Cardiac fibroblast (primary cell): ENCODE measurements around the gene TIFAB.

Experiments used
- DNase-seq, 2 donors: peaks; one replicate each; pipeline versions ENCODE4 v3.0.0 to v3.0.0-alpha.2; 2010; ENCODE audit warnings: low read depth in 2 of 2
- H3K4me3 ChIP-seq, 2 donors: replicated peaks in 1 of 2; 1 replicate in 1 of 2; 2 replicates in 1 of 2; pipeline ENCODE4 v1.5.1; 2011; ENCODE audit warnings: low read depth in 2 of 2, low read length in 2 of 2, mild to moderate bottlenecking in 2 of 2, moderate library complexity in 1 of 2
- CTCF ChIP-seq: IDR thresholded peaks from one replicate; pipeline ENCODE4 v1.5.1; 2011; ENCODE audit warnings: low read depth, mild to moderate bottlenecking, low read length, inconsistent platforms

TIFAB gene

DNA sequence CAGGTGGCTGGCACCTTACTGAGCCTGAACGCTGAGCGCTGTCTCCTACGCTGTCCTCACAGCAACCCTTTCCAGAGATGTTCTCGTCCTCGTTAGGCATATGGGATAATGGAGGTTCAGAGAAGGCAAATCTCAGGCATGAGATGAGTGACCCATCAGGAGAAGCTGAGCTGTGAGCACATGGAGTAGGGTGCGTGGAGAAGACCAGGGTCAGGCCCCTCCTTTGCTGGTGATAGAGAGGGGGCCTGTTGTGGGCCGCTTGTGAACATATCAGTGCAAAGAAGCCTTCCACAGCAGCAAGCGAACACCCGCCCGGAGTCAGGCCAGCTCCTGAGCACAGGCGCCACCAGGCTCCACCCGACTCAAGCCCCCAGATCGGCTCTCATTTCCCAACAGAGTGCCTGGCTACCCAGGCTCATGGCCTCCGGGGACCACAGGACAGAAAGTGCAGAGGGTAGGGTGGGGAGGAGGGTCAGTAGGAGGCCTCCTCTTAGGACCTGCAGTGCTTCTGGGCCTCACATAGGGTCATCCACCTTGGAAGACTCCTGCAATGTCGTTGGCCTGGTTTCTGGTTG lies 15.0 kb upstream of the TIFAB start:
- no peak for TF ChIP-seq CTCF
- no peak for DNase-seq
- no peak overlapping the region for H3K4me3 ChIP-seq

DNA sequence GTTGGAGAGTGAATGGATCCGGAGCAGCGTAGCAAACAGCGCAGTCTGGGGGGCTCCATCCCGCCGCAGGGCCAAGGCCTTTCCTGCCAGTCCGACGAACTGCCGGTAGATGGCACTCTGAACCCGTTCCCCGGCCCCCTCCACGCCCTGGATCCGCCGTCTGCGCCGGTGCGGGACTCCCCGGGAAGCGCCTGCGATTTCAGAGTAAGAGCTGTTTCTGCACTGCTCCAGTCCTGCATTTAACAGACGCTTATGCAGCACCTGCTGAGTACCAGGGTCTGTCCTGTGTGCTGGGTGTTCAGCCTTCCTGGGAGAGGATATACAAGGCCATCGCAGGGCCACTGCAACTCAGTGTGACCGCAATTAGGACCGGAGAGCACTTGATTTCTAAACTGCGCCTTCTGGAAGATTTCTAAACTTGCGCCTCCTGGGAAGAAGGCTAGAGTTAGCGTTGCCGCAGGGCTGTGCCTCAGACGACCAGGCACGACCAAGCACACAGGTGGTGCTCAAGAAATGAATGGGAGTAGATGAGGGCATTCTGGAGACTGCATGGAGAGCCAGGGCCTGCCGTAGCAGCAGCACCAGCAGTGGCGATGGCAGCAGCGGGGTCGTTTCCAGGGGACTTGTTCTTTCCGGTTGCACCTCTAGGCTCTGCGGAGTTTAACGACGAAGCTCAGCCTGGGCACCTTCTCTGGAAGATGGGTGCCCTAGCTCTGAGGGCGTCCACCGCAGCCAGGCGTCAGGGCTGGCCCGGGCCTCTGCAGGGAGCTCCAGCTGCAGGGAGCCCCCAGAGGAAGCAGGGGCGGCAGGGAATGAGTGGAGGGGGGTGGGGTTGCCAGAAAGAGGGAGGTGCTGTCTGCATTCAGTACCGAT lies 14.3 kb upstream of the TIFAB start:
- peak; percentile 93 for TF ChIP-seq CTCF
- peak; percentile 73 to 77 for DNase-seq
- H3K4me3 ChIP-seq, result no peak overlapping the region

DNA sequence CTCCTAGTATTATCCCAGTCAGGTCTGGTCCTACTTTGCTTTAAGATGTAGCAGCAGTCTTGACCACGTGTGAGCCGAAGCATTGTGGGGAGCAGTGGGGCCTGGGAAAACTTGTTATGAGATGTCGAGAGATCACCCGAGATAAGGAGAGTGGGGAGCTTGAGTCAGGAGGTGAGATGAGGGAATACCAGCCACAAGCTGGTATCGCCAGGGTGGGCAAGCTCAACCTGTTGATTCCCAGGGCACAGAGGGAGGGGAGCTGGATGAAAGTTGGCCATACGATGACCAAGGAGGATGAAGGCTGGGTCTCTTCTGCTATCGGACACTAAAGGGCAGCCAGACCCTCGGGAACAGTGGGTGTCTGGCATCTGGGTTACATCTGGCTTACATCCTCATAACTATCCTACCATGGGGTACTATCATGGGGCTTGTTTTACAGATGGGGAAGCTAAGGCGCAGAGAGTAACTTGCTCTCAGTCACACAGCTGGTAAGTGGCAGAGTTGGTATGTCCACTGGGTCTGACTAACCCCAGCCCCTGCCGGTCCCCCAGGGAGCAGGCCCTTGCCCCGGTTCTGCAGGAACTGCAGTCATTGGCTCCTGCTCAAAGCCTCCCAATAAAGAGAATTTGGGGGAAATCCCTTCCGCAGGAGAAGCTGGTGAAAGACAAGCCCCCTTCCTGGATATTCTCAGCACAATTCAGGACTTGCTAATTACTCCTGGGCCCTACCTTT lies 13.4 kb upstream of the TIFAB start:
- no peak for DNase-seq
- no peak overlapping the region for H3K4me3 ChIP-seq
- TF ChIP-seq CTCF, result no peak

DNA sequence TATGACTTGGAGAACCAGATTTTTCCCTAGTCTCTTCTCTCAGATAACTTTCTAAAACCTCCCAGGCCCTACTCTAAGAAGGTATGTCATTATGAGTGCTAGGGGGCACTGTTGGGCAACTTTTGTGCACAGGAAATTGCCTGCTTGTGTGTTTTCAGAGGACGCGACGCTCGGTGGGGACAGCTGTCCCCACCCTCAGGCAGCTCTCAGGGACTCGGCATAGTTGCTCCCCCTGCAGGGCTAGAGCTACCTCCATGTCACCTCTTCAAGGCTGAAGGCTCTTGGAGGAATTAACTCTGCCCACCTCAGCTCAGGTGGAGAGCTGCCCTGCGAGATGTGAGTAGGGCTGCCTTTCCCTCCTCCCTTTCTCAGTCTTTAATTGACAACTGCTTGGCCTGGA lies 10.2 kb upstream of the TIFAB start:
- TF ChIP-seq CTCF, result peak; percentile 47
- peak; percentile 42 to 60 for DNase-seq
- no peak overlapping the region for H3K4me3 ChIP-seq

GRCh38 chr5:135461481-135462151 lies 9.5 kb upstream of the TIFAB start:
- no peak for TF ChIP-seq CTCF
- H3K4me3 ChIP-seq, result no peak overlapping the region
- no peak for DNase-seq

GRCh38 chr5:135460246-135461033 lies 8.3 kb upstream of the TIFAB start:
- DNase-seq, result no peak
- no peak for TF ChIP-seq CTCF
- no peak overlapping the region for H3K4me3 ChIP-seq
